ENCODE measurements around the gene SPINK6.

Gene SPINK6

DNA sequence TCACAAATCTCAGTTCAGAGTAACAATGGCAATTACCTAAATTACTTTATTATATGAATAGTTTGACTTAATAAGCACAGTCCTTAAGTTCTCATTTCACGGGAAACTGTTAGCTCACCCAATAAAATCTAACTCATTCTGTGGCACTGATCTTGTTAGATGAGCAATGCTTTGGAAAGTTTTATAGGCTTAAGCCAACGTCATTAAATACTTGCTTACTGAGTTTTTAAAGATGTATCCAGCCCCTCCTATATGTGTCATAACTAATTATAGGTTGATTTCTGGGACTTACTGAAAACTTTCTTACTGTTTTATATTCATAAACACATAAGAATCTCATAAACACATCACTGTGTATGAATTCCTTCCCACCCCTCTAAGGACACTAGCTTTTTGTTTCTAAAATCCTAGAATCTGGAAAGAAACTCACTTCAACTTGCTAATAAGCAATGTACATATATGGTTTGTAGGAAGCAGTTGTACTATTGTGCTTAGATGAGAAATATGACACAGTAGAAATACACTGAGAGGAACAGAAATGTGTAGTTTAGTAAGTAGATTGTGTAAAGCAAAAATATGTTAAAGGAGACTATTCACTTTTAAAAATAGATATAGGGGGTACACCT lies 21.4 kb downstream of the SPINK6 start:
- TF ChIP-seq, protein P1, sequence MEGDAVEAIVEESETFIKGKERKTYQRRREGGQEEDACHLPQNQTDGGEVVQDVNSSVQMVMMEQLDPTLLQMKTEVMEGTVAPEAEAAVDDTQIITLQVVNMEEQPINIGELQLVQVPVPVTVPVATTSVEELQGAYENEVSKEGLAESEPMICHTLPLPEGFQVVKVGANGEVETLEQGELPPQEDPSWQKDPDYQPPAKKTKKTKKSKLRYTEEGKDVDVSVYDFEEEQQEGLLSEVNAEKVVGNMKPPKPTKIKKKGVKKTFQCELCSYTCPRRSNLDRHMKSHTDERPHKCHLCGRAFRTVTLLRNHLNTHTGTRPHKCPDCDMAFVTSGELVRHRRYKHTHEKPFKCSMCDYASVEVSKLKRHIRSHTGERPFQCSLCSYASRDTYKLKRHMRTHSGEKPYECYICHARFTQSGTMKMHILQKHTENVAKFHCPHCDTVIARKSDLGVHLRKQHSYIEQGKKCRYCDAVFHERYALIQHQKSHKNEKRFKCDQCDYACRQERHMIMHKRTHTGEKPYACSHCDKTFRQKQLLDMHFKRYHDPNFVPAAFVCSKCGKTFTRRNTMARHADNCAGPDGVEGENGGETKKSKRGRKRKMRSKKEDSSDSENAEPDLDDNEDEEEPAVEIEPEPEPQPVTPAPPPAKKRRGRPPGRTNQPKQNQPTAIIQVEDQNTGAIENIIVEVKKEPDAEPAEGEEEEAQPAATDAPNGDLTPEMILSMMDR (IDR thresholded peaks at IDR 0.05) = no peak
- TF ChIP-seq ZFX (IDR thresholded peaks at IDR 0.05; ENCODE audit: borderline replicate concordance) = no peak
- H3K27ac ChIP-seq = no peak overlapping the region

DNA sequence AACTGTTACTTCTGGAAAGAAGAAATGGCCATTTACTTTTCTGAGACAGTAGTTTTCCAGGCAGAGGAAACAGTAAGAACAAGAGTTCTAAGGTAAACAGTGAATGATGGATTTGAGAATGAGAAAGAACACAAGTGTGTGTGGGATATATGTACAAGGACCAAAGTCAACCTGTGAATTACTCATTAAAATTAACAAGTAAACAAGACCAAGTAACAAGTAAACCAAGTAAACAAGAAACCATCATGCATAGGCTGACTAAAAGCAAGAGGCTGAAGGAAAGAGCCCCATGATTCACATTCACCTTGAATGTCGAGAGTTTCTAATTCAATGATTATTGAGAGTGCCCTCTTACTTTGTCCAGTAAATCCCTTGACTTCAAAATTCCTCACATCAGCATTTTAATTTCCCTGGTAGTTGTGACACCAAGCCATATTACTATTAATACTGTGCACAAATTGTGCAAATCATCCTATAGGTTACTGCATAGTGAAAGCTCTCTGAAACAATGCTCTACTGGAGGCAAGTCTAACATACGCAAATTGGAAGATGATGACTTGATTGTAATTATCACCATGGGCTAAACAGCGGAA lies 25.6 kb downstream of the SPINK6 start:
- TF ChIP-seq, protein P1 (IDR thresholded peaks at IDR 0.05) = no peak
- TF ChIP-seq ZFX (IDR thresholded peaks at IDR 0.05; ENCODE audit: borderline replicate concordance) = no peak
- H3K27ac ChIP-seq = no peak overlapping the region

DNA sequence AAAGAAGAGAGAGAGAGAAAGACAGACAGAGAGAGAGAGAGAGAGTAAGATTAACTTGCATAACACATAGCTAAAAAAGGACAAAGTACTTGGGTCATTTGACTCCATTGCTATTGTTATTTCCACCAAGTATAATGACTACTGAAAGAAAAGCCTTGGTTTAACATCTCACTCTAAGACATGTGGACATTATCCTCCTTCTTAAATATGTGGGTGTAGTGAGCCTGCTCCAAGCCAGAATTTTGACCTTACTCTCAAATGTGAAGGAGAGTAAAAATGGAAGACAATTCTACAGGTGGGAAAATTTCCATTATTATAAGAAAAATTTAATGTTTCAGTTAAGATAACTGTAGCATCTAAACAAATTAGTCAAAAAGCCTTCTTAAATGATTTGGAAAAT lies 27.0 kb downstream of the SPINK6 start:
- no peak for TF ChIP-seq ZFX (IDR thresholded peaks at IDR 0.05; ENCODE audit: borderline replicate concordance)
- TF ChIP-seq, protein P1 (IDR thresholded peaks at IDR 0.05) = no peak
- no peak overlapping the region for H3K27ac ChIP-seq

GRCh38 chr5:148230240-148230639 lies 27.4 kb downstream of the SPINK6 start:
- TF ChIP-seq ZFX (IDR thresholded peaks at IDR 0.05; ENCODE audit: borderline replicate concordance) = no peak
- TF ChIP-seq, protein P1 (IDR thresholded peaks at IDR 0.05) = no peak
- H3K27ac ChIP-seq = no peak overlapping the region

- no peak for TF ChIP-seq ZFX (IDR thresholded peaks at IDR 0.05; ENCODE audit: borderline replicate concordance)
- TF ChIP-seq, protein P1 (IDR thresholded peaks at IDR 0.05) = no peak
- H3K27ac ChIP-seq = no peak overlapping the region
Observed at GRCh38 chr5:148237785-148238417, 35.1 kb downstream of the SPINK6 start.

GRCh38 chr5:148238418-148238794 lies 35.6 kb downstream of the SPINK6 start, which contains the start of gene MARCOL:
TSS of gene MARCOL (plus strand) at chr5:148238525. CDS start at chr5:148238598, 73 bp downstream.
- H3K27ac ChIP-seq = no peak within 1 kb of the TSS
- no peak for TF ChIP-seq ZFX (IDR thresholded peaks at IDR 0.05; ENCODE audit: borderline replicate concordance)
- TF ChIP-seq, protein P1 (IDR thresholded peaks at IDR 0.05) = no peak

GRCh38 chr5:148248894-148249293 lies 46.1 kb downstream of the SPINK6 start:
- H3K27ac ChIP-seq = no peak overlapping the region
- TF ChIP-seq, protein P1 (IDR thresholded peaks at IDR 0.05) = no peak
- TF ChIP-seq ZFX (IDR thresholded peaks at IDR 0.05; ENCODE audit: borderline replicate concordance) = no peak
